Eye (tissue), 1 donor: Measurements from ENCODE around the gene SLC9A5.

Experiments used
- DNase-seq: peaks from one replicate; pipeline ENCODE4 v3.0.0-alpha.2; 2015

The SLC9A5 gene

DNA sequence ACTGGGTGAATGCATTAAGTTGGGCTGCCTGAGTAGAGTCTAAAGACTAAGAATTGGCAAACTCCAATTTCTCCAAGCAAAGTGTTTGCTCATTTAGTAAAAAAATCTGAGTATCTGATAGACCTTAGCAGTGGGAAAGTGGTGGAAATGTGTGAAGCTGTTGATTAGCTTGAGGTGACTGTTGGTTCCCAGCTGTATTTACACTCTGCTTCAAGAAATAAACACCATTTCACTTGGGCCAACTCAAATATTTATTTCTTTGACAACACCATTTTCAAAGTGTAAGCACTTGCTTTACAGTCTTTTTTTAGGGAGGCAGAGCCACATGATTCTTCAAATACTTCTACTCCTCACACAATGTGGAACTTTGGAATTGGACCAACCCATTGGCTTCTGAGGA is 69.1 kb downstream of the SLC9A5 start:
- DNase-seq, result no peak
